ENCODE data around the gene SHTN1.

SHTN1 gene, protein sequence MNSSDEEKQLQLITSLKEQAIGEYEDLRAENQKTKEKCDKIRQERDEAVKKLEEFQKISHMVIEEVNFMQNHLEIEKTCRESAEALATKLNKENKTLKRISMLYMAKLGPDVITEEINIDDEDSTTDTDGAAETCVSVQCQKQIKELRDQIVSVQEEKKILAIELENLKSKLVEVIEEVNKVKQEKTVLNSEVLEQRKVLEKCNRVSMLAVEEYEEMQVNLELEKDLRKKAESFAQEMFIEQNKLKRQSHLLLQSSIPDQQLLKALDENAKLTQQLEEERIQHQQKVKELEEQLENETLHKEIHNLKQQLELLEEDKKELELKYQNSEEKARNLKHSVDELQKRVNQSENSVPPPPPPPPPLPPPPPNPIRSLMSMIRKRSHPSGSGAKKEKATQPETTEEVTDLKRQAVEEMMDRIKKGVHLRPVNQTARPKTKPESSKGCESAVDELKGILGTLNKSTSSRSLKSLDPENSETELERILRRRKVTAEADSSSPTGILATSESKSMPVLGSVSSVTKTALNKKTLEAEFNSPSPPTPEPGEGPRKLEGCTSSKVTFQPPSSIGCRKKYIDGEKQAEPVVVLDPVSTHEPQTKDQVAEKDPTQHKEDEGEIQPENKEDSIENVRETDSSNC

GRCh38 chr10:117005026-117005526 is at the start of gene SHTN1:
Gene SHTN1, minus strand, starts transcription at chr10:117005187. Its CDS starts 108 bp downstream, at chr10:117005079.
- peak; percentile 87 for DNase-seq

- DNase-seq = no peak
Measured at GRCh38 chr10:117053482-117053881, 48.5 kb upstream of the SHTN1 start.

GRCh38 chr10:117047947-117048346 is 43.0 kb upstream of the SHTN1 start:
- DNase-seq = no peak

GRCh38 chr10:117016266-117016665 is 11.3 kb upstream of the SHTN1 start:
- DNase-seq = no peak

DNA sequence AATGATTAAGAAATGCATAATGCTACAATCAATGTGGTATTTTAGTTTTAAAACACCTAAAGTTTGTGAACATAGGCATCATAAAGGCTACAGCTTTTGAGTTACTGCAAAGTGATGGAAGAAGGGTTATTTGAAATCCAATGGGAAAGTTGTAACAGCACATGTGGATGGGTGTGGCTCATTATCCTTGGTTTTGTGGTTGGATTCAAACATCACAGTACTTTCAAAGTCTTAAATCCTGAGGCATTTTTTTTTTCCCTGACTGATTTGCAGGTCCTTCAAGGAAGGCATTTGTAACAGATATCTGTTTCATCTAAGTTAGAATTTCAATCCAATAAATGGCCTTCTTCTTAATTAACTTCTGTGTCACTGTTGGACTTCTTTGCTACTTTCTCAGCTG is 9.8 kb upstream of the SHTN1 start:
- DNase-seq = no peak

DNA sequence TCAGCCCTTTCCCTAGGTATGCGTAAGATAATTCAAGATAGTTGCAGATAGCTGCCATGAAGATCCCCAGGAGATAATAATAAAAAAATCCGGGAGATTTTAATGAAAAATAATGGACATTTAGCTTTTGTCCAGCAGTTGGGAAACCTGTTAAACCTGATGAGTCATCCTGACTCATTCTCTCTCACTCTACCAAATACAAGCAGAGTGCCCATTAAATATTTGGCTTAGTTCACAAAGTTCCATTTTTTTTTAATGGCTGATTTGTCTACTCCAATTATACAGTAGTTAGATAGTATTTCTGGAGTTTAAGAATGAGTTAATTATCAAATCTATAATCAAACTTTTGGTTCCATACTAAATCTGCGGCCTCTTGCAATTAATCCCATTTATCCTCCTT is 2.1 kb upstream of the SHTN1 start:
- no peak for DNase-seq

GRCh38 chr10:117005527-117006055 is 604 bp upstream of the SHTN1 start:
- DNase-seq = peak; percentile 78

GRCh38 chr10:117004227-117005025 is 561 bp downstream of the SHTN1 start:
- DNase-seq = no peak

DNA sequence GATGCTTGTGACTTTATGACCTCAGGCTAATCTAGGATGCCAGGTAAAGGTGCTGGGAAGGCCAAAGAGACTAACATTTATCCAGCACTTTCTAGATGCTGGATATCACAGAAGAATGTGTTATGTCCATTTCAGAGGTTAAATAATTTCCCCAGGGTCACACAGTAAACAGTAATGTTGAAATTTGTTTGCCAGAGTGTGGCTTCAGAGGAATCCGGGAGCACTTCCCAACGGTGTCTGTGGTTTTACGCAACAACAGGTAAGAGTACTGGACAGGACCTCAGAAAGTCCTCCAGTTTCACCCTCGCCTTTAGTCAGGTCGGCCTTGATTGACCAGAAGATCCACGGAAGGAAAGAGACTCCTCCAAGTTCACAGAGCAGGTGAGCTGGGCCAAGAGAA is 1.7 kb downstream of the SHTN1 start:
- no peak for DNase-seq

DNA sequence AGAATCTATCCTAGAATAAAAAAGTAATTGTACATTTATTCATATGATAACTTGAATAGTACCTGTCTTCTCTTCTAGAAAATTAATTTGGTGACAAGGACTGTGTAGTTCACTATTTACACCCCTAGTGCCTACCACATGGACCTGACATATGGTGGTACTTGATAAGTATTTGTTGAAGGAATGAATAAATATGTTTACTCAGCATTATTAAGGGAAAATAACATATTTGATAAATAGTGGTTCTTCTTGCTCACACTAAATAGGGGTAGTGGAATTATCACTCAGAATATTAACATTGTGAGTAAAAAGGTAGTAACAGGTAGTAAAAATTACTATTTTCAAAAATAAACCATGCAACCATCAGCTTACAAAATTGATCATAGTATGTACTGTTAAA is 2.8 kb downstream of the SHTN1 start:
- no peak for DNase-seq

- no peak for DNase-seq
Measured at GRCh38 chr10:117001144-117001543, 3.8 kb downstream of the SHTN1 start.

DNA sequence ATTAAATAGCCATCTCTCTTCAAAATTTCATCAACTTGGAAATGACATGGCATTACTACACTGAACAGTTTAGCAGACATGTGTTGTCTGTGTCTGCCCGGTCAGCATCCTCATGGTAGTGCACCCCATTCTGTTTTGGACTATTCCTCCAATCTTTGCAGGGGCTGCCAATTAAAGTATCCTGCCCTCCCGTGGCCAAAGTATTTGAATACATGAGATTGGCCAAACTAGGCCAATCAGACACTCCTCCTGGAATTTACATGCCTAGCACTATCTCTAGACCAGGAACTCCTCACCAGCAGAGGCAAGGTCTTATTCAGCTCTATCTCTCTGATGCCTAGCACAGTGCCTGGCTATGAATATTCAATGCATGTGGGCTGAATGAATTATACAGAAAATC is 4.4 kb downstream of the SHTN1 start:
- no peak for DNase-seq

DNA sequence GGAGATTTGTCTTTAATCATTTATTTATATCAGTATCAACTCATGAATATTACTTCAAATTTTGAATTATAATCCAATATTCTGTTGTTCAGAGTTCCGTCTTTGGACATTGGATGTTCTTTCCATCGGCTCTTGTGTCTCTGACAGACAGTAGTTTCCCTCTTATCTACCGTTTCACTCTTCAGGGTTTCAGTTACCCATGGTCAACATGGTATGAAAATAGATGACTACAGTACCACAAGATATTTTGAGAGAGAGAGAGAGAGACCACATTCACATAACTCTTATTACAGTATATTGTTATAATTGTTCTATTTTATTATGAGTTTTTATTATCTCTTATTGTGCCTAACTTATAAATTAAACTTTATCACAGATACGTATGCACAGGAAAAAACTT is 6.8 kb downstream of the SHTN1 start:
- no peak for DNase-seq

DNA sequence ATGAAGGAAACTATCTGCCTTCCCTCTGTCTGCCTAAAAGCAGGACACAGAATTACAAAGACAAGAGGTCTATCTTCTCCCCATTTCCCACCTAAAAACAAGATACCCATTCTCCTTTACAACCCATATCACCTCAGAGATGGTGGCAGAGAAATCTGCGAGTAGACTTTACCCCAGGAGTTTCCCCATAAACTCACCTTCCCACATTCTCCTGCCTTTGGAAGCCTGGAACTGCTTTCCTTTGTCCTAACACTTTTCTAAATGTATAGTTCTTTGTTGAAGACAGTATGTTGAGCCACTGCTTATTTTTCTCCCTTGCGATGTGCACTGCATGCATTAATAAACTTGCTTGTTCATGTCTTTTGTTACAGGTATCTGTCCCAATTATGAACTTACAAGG is 8.0 kb downstream of the SHTN1 start:
- DNase-seq = no peak

DNA sequence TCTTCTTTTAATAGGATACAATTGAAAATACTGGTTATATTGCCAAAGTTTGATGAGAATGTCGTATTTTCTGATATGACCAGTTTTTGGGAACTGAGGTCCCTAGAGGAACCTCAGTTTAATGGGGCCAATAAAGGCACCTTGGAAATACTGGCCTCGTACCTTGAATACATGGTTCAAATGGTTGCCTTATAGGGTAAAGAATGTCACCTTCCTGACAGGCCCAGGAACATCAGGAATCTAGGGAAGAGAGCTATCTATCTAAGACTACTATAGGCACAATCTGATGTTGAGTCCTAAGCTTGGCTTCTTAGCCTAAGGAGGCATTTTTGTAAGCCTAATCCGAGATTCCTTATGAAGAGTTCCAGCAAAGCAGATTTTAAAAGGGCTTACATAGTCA is 9.3 kb downstream of the SHTN1 start:
- DNase-seq = no peak

- DNase-seq = no peak
Measured at GRCh38 chr10:116994113-116994890, 10.7 kb downstream of the SHTN1 start.

DNA sequence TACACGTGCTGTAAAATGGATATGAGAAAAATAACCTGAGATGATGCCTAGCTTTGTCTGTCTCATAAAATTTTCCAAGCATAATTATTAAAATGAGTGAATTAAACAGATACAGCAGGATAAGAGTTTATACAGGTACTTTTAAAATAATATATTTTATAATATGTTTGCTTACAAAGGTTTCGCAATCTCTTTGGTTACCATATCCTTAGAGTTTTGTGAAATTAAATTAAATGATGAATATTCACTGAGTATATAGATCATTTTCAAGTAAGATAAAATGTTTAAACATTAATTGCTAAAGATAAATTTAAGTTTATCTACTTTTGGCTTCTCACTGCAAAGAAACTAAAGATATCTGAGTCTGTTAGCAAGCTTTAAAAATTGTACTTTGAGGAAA is 11.4 kb downstream of the SHTN1 start:
- no peak for DNase-seq

GRCh38 chr10:116992183-116992582 is 12.8 kb downstream of the SHTN1 start:
- DNase-seq = no peak

- no peak for DNase-seq
Measured at GRCh38 chr10:116990276-116990800, 14.6 kb downstream of the SHTN1 start.

GRCh38 chr10:116989439-116989838 is 15.5 kb downstream of the SHTN1 start:
- DNase-seq = no peak

DNA sequence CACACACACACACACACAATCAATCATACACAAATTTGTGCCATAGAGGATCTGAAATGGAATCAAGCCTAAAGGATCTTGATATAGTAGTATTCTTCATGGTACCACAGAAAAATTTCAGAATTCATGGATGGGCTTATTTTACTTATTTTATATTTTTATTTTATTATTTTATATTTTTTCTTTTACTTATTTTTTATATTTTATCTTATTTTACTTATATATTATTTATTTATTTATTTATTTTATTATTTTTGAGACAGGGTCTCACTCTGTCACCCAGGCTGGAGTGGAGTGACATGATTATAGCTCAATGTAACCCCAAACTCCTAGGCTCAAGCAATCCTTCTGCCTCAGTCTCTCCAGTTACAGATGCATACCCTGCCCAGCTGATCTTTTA is 16.7 kb downstream of the SHTN1 start:
- no peak for DNase-seq

- DNase-seq = no peak
Measured at GRCh38 chr10:116985611-116986010, 19.4 kb downstream of the SHTN1 start.
